ENCODE results near the gene INSYN2A. TPM values are rescaled to one million over a fixed set of nuclear protein-coding genes. Genes with fewer than 3 reads are reported as not detected.

The INSYN2A gene
- polyA plus RNA-seq, 1 donor from 2014 or later = not detected

DNA sequence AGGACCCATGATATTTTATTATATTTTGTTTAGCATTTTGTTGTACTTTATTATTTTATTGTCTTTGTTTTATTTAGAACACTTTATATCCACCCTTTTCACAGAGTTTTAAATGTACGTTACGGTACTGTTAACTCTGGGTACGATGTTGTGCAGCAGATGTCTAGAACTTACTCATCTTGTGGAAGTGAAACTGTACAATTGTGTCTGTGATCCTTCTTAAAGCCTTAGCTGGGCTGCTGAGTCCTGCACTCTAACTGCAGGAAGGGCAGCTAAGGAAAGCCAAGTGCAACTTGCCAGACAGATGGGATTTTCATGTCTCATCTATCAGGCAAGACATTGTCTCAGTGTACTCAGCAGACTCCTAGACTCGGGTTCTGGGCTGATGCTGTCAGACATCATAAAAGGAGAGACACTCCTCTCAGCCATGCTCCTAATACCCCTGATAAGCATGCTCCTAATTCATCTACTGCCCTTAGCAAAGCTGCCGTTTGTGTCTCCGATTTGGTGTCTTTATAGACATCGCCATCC, 14.6 kb upstream of the INSYN2A start:
- H3K4me3 Mint-ChIP-seq = no peak overlapping the region
- no peak overlapping the region for H3K27ac Mint-ChIP-seq
- no peaks in the 10 kb centered on the region for H3K4me1 Mint-ChIP-seq
- H3K27me3 Mint-ChIP-seq = no peaks in the 10 kb centered on the region
- no peaks in the 10 kb centered on the region for H3K36me3 Mint-ChIP-seq
- peaks cover 0 to 2% (median 0%) of the 10 kb centered on the region in 3 donors for H3K9me3 Mint-ChIP-seq

DNA sequence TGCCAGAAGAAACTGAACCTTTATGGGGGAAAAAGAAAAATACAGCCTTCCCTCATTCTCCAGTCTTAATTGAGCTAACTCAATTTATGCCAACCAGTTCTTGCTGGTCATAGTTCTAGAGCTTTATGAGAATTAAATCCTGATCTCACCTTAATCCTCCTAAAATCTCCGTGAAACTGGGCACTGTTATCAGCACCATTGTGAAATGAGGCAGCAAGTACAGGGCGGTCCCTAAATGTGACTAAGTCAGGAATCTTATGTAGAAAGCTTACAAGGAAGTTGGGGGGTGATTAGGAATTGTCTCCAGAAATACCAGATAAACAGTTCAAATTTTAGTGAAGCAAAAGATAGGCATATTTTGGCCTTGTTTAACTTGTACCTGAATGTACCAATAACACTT, 10.7 kb upstream of the INSYN2A start:
- Mint-ChIP-seq H3K27ac (no peak overlapping the region), H3K4me1 (no peaks in the 10 kb centered on the region), H3K27me3 (no peaks in the 10 kb centered on the region), H3K9me3 (peaks cover 0 to 11% (median 5%) of the 10 kb centered on the region in 3 donors), H3K36me3 (no peaks in the 10 kb centered on the region), H3K4me3 (no peak overlapping the region)

DNA sequence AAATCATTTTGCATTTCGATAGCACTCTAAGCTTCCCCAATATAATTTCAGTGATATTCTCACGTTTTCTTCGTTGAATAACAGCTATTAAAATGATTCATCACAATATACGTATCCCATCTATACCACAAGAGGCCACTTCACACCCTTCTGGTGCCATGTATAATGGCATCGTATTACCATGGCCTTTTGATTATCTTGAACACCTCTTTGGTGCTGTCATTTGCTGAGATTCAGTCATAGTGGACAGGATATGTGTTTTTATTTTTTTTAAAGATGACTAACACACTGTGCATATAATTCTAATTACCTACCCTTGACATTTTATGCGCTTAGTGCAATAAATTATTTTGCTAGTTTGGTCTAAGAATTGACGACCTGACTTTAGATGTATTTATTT, 6.7 kb upstream of the INSYN2A start:
- H3K27me3 Mint-ChIP-seq = no peaks in the 10 kb centered on the region
- no peaks in the 10 kb centered on the region for H3K36me3 Mint-ChIP-seq
- H3K4me3 Mint-ChIP-seq = no peak overlapping the region
- no peak overlapping the region for H3K27ac Mint-ChIP-seq
- peaks cover 2 to 11% (median 8%) of the 10 kb centered on the region in 3 donors for H3K9me3 Mint-ChIP-seq
- H3K4me1 Mint-ChIP-seq = no peaks in the 10 kb centered on the region

DNA sequence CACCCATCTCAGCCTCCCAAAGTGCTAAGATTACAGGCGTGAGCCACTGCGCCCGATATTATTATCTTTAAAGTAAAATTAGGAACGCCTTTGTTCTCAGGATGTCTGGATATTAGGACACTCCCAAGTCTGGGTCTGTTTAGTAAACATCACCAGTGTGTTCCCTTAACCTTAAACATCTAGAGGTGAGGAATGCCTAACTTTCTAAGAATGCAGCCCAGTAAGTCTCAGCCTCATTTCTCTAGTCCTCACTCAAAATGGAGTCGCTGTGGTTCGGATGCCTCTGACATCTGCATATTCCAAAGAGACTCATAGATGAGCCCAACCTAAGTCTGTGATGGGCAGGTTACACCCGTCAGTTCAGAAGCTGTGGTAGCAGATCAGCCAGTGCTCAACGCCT, 4.3 kb upstream of the INSYN2A start:
- Mint-ChIP-seq H3K27ac (no peak overlapping the region), H3K9me3 (peaks cover 2 to 11% (median 8%) of the 10 kb centered on the region in 3 donors), H3K4me3 (no peak overlapping the region), H3K36me3 (no peaks in the 10 kb centered on the region), H3K27me3 (peaks cover 4% of the 10 kb centered on the region), H3K4me1 (no peaks in the 10 kb centered on the region)

DNA sequence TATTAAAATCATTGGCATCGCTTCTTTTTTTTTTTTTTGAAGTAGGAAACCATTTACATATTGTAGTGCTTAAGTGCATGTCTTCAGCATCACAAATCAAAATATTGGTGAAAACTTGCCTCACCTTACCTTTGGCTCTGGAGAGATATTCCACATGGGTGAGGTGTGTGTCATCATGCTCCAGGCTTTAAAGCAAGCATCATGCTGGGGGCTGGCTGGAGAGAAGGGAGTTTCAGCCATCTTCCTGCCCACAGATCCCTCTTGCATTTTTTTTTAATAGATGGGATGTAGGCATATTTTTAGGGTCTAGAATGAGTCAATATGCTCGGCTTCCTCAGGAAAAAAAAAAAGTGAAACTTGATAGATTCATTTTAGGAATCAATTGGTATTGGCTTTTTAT, 2.3 kb upstream of the INSYN2A start:
- Mint-ChIP-seq H3K27me3 (peaks cover 12% of the 10 kb centered on the region), H3K36me3 (no peaks in the 10 kb centered on the region), H3K9me3 (peaks cover 2 to 11% (median 5%) of the 10 kb centered on the region in 3 donors), H3K27ac (no peak overlapping the region), H3K4me3 (no peak overlapping the region), H3K4me1 (no peaks in the 10 kb centered on the region)

DNA sequence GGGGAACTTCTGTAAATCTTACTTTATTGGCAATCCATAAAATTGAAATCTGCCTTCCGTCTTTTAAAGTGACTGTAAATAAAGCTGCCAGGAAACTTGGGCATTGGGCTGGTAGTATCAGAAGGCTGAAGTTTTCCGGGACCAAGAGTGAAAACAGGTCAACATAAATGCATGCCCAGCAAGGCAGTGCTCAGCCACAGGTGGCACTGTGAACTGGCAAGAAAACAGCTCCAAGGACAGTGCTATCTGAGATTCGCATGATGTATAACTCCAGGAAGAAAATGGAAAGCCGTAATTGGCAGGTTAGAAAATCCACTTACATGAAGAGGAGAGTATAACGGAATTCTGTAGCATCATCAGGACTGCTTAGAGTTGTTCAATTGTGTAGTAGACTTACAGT, 1.9 kb upstream of the INSYN2A start:
- Mint-ChIP-seq H3K4me1 (no peaks in the 10 kb centered on the region), H3K4me3 (no peak overlapping the region), H3K36me3 (no peaks in the 10 kb centered on the region), H3K27ac (no peak overlapping the region), H3K27me3 (peaks cover 13% of the 10 kb centered on the region), H3K9me3 (peaks cover 2 to 8% (median 5%) of the 10 kb centered on the region in 3 donors)

DNA sequence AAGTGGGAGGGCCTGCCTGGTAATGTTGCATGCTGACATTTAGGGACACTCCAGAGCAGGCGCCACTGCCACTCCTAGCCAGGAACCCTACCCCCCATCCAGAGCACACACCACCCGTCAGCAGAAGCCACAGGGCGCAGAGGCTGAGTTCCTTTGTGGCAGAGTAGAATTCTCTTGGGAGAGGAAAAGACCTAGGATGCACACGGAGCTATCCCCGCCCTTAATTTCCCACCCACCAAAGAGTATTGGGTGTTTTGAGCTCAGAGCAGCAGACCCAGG, 702 bp upstream of the INSYN2A start:
- peak overlapping the region in 1 of 4 donors; percentile 33 for H3K4me3 Mint-ChIP-seq
- H3K36me3 Mint-ChIP-seq = no peaks in the 10 kb centered on the region
- no peak overlapping the region for H3K27ac Mint-ChIP-seq
- H3K9me3 Mint-ChIP-seq = peaks cover 0 to 3% (median 2%) of the 10 kb centered on the region in 3 donors
- H3K4me1 Mint-ChIP-seq = no peaks in the 10 kb centered on the region
- peaks cover 16% of the 10 kb centered on the region for H3K27me3 Mint-ChIP-seq

DNA sequence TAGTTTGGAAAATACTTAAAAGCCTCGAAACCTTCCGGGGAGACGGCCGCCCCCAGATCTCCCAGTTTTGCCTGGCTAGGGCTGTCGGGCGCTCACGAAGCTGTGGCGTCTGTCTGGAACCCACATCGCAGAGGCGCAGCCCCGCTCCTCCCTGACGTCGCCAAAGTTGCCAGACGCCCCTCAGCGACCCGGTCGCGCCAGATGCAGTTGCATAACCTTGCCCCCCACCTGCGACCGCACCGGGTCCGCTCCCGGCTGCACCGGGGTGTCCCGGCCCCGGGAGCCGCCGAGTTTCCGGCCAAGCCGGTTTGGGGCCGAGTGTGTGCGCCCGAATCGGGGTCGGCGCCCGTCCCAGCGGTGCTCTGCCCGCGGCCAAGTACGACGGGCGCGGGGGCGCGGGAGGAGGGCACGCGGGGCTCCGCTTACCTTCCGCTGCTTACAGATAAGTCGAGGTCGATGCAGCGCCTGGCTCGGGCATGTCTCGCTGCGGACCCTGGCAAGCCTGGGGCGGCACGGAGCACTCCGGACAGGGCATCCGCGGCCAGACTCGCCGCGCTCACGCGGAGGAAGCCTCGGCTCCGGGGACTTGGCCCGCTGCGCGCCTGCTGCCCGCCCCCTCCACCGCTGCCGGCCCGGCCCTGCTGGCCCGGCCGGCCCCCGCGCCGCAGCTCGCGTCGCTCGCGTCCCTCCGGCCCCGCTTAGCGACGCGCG, 665 bp downstream of the INSYN2A start:
- no peaks in the 10 kb centered on the region for H3K4me1 Mint-ChIP-seq
- peaks cover 2% of the 10 kb centered on the region for H3K36me3 Mint-ChIP-seq
- peaks cover 0 to 3% (median 2%) of the 10 kb centered on the region in 3 donors for H3K9me3 Mint-ChIP-seq
- peaks cover 16% of the 10 kb centered on the region for H3K27me3 Mint-ChIP-seq
- H3K4me3 Mint-ChIP-seq = no peak overlapping the region
- no peak overlapping the region for H3K27ac Mint-ChIP-seq

DNA sequence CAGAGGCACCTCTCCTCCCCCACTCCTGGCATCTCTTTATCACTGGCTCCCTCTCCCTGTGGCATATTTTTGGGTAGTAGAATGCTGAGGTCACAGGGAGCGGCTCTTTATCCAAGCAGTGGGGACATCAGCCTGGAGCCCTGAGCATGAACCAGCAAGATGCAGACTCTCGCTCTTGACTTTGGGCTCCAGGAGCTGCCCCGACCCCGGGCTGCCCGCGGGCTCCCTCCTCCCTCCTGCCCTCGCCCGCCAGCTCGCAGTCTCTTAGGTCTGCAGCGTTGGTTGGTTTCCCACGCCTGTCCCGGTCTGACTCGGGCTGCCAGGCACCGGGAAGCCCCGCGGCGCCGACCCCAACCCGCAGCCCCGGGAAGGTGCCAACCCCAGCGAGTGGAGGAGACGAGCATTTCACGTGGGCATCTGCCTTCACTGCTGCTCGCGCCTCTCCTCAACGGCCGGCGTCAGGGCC, 1.3 kb downstream of the INSYN2A start:
- Mint-ChIP-seq H3K4me3 (no peak overlapping the region), H3K4me1 (no peaks in the 10 kb centered on the region), H3K27ac (no peak overlapping the region), H3K9me3 (peaks cover 0 to 3% (median 2%) of the 10 kb centered on the region in 3 donors), H3K27me3 (peaks cover 16% of the 10 kb centered on the region), H3K36me3 (peaks cover 2% of the 10 kb centered on the region)

DNA sequence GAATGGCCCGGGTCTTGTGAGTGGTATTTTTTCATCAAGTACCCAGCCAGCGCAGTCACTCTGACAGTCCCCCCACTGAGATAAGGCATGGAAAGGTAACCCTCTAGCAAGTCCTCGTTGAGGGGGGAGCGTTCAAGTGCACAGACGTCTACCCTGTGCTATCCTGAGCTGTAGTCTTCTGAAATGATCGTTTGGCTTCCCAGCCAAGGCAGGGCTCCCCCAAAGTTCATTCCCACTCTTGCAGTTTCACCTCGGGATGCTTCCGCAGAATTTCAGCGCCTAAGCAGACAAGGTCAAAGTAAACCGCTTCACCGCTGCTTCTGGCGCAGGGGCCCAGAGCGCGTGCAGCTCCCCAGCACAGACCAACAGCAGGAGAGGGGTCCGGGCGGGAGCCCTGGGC, 1.8 kb downstream of the INSYN2A start:
- no peak overlapping the region for H3K4me3 Mint-ChIP-seq
- H3K27ac Mint-ChIP-seq = no peak overlapping the region
- no peaks in the 10 kb centered on the region for H3K4me1 Mint-ChIP-seq
- H3K9me3 Mint-ChIP-seq = peaks cover 0 to 3% (median 2%) of the 10 kb centered on the region in 3 donors
- H3K27me3 Mint-ChIP-seq = peaks cover 16% of the 10 kb centered on the region
- peaks cover 2% of the 10 kb centered on the region for H3K36me3 Mint-ChIP-seq

DNA sequence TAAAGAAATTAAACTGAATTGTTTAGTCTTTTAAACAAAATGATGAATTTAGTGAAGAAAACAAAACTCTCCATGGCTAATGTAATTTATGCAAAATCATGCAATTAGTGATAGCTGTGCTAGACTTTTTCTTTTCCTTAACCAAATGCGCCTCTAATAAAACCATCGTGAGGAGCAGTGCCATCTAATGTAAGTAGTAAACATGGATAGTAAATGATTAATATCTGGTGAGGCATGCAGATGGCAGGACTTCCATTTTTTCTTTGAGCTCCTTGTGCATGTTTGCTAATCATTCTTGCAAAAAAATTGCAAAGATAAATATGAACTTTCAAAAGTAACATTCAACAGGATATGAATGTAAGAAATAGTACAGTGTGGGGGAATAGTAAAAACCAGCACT, 2.3 kb downstream of the INSYN2A start:
- Mint-ChIP-seq H3K27ac (no peak overlapping the region), H3K9me3 (peaks cover 0 to under 1% (median 0%) of the 10 kb centered on the region in 3 donors), H3K4me3 (no peak overlapping the region), H3K27me3 (peaks cover 16% of the 10 kb centered on the region), H3K36me3 (peaks cover 2% of the 10 kb centered on the region), H3K4me1 (no peaks in the 10 kb centered on the region)

DNA sequence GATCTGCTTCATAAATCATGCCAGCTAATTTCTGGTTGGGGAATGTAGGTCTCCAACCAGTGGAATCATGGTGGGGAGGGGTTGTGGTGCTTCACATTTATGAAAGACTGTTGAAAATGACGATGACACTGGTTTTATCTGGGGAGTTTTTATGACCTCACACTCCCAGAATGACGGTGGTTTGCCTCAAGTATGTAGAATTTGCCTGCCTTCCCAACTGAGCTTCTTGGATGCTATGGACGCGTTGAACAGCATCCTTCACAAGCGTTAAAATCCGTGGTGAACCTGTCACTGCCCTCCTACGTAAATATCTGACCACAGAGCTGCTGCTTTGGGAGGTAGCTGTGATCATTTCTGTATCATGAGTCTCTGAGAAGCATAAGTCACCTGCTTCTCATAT, 3.3 kb downstream of the INSYN2A start:
- peaks cover 16% of the 10 kb centered on the region for H3K27me3 Mint-ChIP-seq
- no peak overlapping the region for H3K27ac Mint-ChIP-seq
- H3K36me3 Mint-ChIP-seq = peaks cover 2% of the 10 kb centered on the region
- H3K4me3 Mint-ChIP-seq = no peak overlapping the region
- H3K4me1 Mint-ChIP-seq = no peaks in the 10 kb centered on the region
- H3K9me3 Mint-ChIP-seq = no peaks in the 10 kb centered on the region

DNA sequence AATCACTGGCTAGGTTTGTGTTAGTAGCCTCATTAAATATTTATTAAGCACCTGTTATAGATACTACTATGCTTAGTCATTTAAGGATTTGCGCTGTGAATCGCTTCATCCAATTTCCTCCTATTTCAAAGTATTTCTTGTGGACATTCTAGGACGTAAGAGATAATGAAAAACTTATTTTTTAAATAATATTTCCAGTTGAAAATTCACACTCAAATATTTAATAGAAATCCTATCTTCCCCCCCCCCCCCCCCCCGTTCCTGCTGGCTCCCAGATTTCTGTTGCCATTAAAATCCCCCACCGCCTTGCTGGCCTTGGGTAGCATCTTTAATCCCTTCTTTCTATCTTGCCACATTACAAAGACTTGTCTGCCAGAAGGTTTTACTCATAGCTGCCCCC, 6.0 kb downstream of the INSYN2A start:
- Mint-ChIP-seq H3K4me3 (no peak overlapping the region), H3K27ac (no peak overlapping the region), H3K4me1 (no peaks in the 10 kb centered on the region), H3K36me3 (peaks cover 2% of the 10 kb centered on the region), H3K27me3 (peaks cover 12% of the 10 kb centered on the region), H3K9me3 (peaks cover 0 to 2% (median 2%) of the 10 kb centered on the region in 3 donors)

DNA sequence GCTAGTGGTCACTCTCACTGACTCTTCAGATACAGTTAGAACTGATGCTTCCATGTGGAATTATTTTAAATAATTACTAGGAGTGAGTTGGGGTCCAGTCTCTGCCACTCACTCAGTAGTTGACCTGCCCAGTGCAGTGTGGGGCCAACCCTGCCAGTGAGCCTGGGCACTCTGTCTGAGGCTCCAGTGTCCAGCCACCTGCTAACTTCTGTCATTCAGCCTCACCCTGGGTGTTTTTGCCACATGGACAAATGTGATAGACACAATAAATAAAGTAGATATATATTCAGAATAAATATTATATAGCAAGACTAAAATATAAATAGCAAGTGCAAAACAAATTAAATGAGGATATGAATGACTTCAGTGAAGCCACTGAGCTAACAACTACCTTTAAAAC, 7.2 kb downstream of the INSYN2A start:
- no peak overlapping the region for H3K4me3 Mint-ChIP-seq
- H3K4me1 Mint-ChIP-seq = no peaks in the 10 kb centered on the region
- peaks cover 2 to 3% (median 3%) of the 10 kb centered on the region in 3 donors for H3K9me3 Mint-ChIP-seq
- H3K36me3 Mint-ChIP-seq = peaks cover 2% of the 10 kb centered on the region
- H3K27me3 Mint-ChIP-seq = peaks cover 5% of the 10 kb centered on the region
- no peak overlapping the region for H3K27ac Mint-ChIP-seq

DNA sequence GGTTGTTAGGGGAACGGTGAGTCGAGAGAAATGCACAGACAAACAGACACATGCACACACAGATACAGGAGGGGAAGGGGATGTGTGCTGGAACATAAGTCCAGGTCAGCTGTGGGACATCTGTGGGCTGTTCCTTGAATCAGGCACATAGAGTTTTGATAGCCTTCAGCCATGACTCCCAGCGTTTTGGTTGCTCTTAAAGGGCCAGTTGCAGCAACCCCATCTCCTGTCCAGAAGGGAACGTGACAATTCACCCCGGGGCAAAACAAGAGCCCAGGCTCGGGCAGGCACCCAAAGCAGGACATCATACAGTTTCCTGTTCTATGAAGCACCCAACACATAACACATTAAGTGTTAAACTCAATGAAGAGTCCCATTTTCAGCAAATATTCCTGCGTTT, 9.6 kb downstream of the INSYN2A start:
- H3K36me3 Mint-ChIP-seq = peaks cover 2% of the 10 kb centered on the region
- H3K9me3 Mint-ChIP-seq = peaks cover 2 to 3% (median 3%) of the 10 kb centered on the region in 3 donors
- no peaks in the 10 kb centered on the region for H3K4me1 Mint-ChIP-seq
- no peak overlapping the region for H3K4me3 Mint-ChIP-seq
- no peaks in the 10 kb centered on the region for H3K27me3 Mint-ChIP-seq
- H3K27ac Mint-ChIP-seq = no peak overlapping the region

DNA sequence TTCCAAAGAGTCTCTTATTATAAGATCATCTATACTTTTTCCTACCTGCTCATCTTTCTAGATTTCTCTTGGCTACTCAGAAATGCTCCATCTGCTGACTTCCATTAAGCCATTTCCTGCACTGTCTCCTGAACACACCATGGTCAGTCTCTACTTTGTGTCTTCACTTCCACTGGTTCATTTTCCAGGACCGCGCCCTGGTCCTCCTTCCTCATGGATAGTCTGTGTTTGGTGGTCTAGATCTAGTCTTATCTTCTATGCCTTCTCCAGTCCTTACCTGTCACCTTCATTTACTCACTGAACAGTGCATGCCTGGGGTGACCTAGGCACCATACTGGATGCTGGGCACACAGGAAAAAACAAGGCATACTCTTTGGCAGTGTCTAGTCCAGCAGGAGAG, 11.8 kb downstream of the INSYN2A start:
- Mint-ChIP-seq H3K27ac (no peak overlapping the region), H3K4me3 (no peak overlapping the region), H3K36me3 (no peaks in the 10 kb centered on the region), H3K9me3 (peaks cover 2 to 3% (median 3%) of the 10 kb centered on the region in 3 donors), H3K4me1 (no peaks in the 10 kb centered on the region), H3K27me3 (no peaks in the 10 kb centered on the region)

Data from IgD-negative memory B cell (primary cell).